T-helper 2 cell treated with Interferon-gamma antibody and Interleukin-4, amounts not matched to agents 100 ng/mL and 5 ng/mL, for 36 hours (primary cell): ENCODE measurements around the gene FHL5. TPM values are rescaled to one million over a fixed set of nuclear protein-coding genes. Genes with fewer than 3 reads are reported as not detected.
"Not testable (repeated sequence)": the region's sequence is repeated elsewhere in the genome, so short reads cannot be mapped to it uniquely, and the experiment has no call there.

Experiments used
- intact Hi-C: fragments of 100-400 bp; cut with micrococcal nuclease; formaldehyde crosslinking; loops from one replicate; pipeline ENCODE4 v1.15.1; 2023
- total RNA-seq: library from RNA; stranded (reverse); gene quantifications from 2 replicates; pipeline ENCODE4 v1.2.3, GENCODE V29; 2022

FHL5 gene
- total RNA-seq = not detected in 2 replicates

DNA sequence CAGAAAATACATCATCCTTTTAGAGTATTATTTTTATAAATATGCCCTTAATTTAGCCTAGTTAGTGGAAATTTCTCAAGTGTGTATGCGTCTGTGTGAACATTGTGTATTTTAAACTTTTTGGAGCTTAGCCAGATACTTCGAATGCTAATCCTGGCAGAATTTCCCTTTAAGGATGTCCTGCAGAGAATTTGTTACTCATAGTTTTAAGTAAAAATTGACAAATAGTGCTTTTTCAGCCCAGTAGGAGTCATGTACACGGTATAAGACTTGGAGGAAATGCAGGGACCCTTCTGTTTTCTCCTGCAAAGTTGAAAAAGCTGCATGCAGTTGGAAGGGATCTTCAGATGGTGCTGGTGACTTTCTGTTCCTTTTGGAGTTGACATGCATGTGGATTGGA, at the start of gene FHL5:
FHL5 (plus strand) TSS at position 243 of the 400 bp plus-strand sequence. CDS start 40,486 bp downstream, outside the sequence.
- intact Hi-C loops = no loop called here

DNA sequence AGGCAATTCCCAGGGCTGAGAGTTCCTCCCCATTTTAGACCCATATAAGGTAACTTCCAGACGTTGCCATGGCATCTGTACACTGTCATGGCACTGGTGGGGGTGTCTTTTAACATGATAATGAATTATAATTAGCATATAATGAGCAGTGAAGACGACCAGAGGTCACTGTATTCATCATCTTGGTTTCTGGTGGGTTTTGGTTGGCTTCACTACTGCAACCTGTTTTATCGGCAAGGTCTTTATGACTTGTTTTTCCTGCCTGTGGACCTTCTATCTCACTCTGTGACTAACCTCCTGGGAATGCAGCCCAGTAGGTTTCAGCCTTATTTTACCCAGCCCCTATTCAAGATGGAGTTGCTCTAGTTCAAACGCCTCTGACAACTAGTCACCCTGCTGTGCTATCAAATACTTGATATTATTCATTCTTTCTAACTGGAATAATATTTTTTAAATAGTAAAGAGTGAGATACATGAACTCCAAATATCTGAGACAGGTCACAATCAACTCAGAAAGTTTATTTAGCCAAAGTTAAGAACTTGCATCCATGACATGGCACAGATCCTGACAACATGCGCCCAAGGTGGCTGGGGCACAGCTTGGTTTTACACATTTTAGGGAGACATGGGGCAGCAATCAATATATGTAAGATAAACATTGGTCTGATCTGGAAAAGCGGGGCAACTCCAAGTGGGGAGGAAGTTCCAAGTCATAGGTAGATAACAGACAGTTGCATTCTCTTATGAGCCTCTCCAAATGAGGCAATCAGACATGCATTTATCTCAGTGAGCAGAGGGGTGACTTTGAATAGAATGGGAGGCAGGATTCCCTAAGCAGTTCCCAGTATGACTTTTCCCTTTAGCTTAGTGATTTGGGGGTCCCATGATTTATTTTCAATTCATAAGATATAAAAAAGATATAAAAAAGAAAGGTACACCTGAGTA, 42.5 kb upstream of the FHL5 start:
- intact Hi-C loops = loop anchor here (1.0 kb wide), 4 partner anchors 20 to 404 kb away; partner anchors contain the start of genes GPR63, KLHL32 and NDUFAF4

DNA sequence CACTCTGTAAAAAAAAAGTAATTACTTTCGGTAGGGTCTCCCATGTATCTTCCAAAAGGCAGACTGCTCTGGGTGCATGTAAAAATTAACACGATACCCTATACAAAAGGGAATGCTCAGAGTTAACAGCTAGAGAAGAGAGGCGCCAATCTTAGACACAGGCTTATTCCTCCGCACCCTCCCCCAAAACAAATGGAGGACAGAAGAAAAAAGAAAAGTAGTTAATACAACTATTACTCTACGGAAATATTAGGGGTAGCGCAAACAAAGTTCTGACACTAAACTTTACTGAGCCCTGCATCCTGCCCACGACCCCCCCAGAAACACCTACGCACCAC, 41.7 kb upstream of the FHL5 start:
- intact Hi-C loops = loop anchor here (1.0 kb wide), 4 partner anchors 21 to 403 kb away; partner anchors contain the start of genes GPR63, KLHL32 and NDUFAF4

DNA sequence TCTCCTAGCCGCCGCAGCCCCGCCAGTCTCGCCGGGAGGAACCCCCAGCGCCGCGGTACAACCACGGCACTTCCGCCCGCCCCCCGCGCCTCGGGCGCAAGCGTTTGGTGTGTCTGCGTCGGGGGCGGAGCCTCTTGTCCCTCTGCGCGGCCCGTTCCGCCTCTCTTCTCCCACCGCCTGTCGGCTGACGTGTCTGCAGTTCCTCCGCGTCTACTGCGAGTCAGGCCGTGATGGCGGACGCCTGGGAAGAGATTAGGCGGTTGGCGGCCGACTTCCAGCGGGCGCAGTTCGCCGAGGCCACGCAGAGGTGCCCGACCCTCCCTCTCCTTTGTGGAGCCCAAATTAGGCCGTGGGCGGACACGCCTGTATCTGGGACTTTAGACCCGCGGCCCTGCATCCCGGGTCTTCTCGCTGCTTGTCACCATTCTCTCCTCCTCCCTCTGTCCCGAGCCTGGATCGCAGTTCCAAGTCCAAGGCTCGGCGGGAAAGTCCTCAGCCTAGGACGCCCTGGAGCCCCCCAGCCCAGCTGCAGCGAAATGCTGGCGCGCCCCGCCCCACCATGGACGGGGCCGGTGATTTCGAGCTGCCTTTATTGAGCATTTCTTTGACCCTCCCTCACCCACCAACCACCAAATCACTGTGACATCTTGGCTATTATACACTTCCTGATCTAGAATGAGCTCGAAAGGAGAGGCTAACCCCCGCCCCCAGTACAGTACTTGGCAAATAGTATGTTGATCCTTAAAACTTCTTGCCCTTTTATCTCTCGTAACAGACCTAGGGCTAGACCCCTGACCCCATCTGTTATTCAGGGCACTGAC, 41.1 kb upstream of the FHL5 start, which contains the start of gene UFL1:
UFL1 (plus strand) TSS at position 163 of the 821 bp plus-strand sequence; CDS start at position 231, 68 bp downstream.
- intact Hi-C loops = loop anchor here (1.0 to 2.0 kb wide), 7 partner anchors 22 to 945 kb away; partner anchors contain the start of genes GPR63, KLHL32, MANEA and MMS22L

DNA sequence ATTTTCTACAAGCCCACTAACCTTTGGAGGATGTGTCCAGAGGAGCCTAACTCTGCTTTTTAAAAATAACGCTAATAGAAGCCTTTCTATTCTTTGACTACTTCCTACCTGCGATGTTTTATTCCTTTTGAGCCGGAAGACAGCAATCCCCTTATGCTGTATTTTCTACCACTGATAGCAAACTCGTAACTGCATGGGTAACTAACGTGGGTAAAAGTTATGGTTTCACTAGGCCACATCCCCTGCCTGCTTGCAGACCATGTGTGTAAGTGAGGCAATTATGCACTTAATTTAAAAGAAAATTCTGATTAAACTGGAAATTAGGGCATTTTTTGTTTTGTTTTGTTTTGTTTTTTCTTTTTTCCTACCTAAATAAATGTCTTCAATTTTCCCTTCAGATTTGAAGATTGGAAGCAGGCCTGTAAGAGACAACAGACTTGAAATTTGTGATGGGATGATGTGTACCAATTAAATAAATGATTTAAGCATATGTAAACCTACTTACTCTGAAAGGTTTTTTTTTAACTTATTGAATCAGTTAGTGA, 40.4 kb upstream of the FHL5 start:
- intact Hi-C loops = loop anchor here (1.0 to 2.0 kb wide), 3 partner anchors 56 to 945 kb away; partner anchors contain the start of genes MANEA and MMS22L

GRCh38 chr6:96528193-96528592, 34.7 kb upstream of the FHL5 start:
- intact Hi-C loops = no loop called here

GRCh38 chr6:96532399-96532798, 30.5 kb upstream of the FHL5 start:
- intact Hi-C loops = no loop called here

- intact Hi-C loops = no loop called here
Measured at GRCh38 chr6:96537726-96538125, 25.2 kb upstream of the FHL5 start.

- intact Hi-C loops = loop anchor here (2.0 to 5.0 kb wide), 2 partner anchors 355 to 516 kb away; partner anchors contain the start of gene NDUFAF4
Measured at GRCh38 chr6:96542702-96543101, 20.2 kb upstream of the FHL5 start.

GRCh38 chr6:96545882-96546281, 17.0 kb upstream of the FHL5 start:
- intact Hi-C loops = loop anchor here (2.0 kb wide), 1 partner anchor 503 kb away; no protein-coding TSS in a partner anchor

DNA sequence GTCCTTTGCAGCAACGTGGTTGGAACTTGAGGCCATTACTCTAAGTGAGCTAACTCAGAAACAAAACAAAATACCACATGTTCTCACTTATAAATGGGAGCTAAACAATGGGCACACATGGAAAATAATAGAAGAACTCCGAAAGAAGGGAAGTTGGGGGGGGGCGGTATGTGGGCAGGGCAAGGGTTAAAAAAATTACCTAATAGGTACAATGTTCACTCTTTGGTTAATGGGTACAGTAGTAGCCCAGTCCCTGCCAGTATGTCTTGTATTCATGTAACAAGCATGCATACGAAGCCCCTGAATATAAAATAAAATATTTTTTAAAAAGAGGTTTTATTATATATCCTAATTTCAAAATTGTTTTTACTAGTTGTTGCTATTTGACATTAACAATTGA, 15.3 kb upstream of the FHL5 start:
- intact Hi-C loops = loop anchor here (2.0 kb wide), 1 partner anchor 501 kb away; no protein-coding TSS in a partner anchor

DNA sequence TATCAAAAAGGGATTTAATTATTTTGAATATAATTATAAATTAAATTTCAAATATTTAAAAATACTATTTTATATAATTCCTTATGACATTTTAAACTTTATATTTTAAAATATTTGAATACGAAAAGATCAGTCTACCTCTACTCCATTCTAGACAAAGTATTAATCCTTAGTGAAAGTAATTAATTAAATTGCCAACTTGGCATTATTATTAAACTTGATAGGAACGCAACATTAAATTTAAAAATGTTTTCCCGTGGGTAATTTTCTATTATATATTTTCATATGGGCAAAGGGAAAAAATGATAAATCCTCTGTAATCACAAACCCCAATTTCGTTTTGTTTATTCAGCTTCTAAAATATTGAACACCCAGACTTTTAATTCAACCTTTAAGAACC, 8.4 kb upstream of the FHL5 start:
- intact Hi-C loops = no loop called here

DNA sequence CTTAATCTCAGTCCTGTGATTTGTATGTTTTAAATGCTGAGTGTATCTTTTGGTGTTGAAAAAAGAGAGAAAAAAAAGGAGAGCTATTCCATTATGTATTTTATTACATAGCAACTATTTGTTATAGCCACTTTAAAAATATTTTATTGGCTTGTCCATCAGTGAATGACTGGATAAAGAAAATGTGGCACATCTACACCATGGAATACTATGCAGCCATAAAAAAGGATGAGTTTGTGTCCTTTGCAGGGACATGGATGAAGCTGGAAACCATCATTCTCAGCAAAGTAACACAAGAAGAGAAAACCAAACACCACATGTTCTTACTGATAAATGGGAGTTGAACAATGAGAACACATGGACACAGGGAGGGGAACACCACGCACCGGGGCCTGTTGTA, 3.2 kb upstream of the FHL5 start:
- intact Hi-C loops = not testable (repeated sequence)

GRCh38 chr6:96563853-96564252, 925 bp downstream of the FHL5 start:
- intact Hi-C loops = no loop called here

DNA sequence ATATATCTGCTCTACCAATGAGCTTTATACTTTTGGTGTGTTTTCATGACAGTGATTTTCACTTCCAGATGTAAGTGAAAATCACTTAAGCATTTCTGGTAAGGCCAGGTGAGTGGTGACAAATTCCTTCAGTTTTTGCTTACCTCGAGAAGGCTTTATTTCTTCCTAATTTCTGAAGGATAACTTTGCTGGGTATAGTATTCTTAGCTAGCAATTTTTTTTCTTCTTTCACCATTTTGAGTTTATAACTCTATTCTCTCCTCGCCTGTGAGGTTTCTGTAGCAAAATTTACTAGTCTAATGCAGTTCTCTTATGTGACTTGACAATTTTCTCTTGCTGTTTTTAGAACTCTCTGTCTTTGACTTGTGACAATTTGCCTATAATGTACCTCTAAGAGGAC, 7.1 kb downstream of the FHL5 start:
- intact Hi-C loops = no loop called here

GRCh38 chr6:96571551-96571950, 8.6 kb downstream of the FHL5 start:
- intact Hi-C loops = no loop called here

GRCh38 chr6:96575359-96575758, 12.4 kb downstream of the FHL5 start:
- intact Hi-C loops = no loop called here

DNA sequence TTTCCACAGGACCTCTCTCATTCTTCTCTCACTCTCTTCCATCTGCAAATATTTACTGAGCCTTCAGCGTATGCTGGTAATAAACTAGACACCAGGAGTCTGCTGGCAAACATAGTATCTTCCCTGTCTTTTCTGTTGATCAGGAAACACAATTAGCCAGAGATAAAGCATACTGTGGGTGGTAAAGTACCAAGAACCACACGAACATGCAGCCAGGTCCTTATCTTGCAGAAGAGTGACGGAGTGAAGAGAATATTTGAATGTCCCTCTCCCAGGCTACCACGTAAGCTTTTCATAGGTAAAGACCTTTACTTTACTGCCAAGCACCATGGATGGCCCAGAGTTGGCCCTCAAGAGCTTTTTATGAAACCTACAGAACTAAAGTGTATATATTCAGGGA, 13.3 kb downstream of the FHL5 start:
- intact Hi-C loops = no loop called here

DNA sequence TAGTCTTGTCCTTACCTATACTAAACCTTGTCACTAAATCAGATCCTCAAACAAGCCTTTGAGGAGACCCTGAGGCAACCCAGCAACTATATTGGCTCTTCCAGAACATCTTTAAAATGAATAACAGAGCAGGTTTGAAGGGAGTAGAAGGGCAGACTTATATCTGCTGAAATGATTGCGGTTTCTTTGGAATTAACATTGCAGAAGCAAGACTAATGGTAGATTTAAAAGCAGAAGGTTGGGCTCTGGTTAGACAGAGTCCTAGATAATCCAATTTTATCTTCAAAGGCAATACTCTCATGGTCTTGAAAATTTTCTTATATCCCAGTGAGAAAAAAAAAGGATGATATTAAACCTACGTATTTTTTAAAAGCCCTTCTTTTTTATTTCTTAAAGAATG, 19.1 kb downstream of the FHL5 start:
- intact Hi-C loops = no loop called here

GRCh38 chr6:96582436-96582835, 19.5 kb downstream of the FHL5 start:
- intact Hi-C loops = no loop called here

DNA sequence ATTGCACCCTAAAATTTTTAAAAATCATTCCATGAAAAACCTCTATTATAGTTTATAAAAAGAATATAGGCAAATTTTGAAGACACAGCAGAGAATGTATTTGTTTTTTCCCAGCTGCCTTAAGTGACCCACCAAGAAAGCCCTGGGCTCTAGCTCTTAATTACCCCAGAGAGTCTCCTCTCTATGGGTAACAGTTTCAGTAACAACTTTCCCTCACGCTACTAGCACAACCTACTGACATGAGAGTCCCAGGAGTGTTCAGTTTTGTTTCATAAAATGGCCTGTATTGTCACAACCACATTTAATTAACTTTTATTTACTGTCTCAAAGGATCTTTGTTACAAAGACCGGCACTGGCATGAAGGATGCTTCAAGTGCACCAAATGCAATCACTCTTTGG, 41.5 kb downstream of the FHL5 start:
- intact Hi-C loops = no loop called here
